Stimulated activated CD8-positive, alpha-beta memory T cell treated with anti-CD3 and anti-CD28 coated beads, Interleukin-2, amount 100 ng/mL, for 1 hour (primary cell): Measurements from ENCODE around the gene CDH4.
"Not testable (repeated sequence)": the region's sequence is repeated elsewhere in the genome, so short reads cannot be mapped to it uniquely, and the experiment has no call there.

Experiments
- DNase-seq, 2 donors: peaks; one replicate each; pipeline ENCODE4 v3.0.0-alpha.2; 2020; ENCODE audit warnings: low read depth in 2 of 2

CDH4 gene

DNA sequence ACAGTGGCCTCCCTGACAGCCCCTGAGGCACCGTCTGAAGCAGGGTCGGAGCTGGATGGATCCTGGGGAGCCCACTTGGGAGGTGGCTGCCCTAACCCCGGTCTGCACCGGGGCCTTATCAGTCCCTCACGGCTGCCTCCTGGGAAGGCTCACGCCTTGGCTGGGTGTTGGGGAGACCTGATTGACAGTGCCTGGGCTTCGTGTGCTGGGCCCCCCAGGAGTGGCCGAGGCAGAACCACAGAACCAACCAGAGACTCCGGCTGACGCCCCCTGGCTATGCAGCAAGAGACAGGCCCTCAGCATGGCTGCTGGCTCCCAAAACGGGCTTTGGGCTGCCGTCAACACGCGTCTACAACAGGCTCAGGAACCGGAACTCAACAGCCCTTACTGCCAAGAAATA is 594.0 kb downstream of the CDH4 start:
- no peak for DNase-seq

GRCh38 chr20:61846741-61847419 is 594.8 kb downstream of the CDH4 start:
- DNase-seq = no peak

- DNase-seq = no peak
Measured at GRCh38 chr20:61847420-61847748, 595.3 kb downstream of the CDH4 start.

GRCh38 chr20:61847986-61848385 is 595.9 kb downstream of the CDH4 start:
- no peak for DNase-seq

DNA sequence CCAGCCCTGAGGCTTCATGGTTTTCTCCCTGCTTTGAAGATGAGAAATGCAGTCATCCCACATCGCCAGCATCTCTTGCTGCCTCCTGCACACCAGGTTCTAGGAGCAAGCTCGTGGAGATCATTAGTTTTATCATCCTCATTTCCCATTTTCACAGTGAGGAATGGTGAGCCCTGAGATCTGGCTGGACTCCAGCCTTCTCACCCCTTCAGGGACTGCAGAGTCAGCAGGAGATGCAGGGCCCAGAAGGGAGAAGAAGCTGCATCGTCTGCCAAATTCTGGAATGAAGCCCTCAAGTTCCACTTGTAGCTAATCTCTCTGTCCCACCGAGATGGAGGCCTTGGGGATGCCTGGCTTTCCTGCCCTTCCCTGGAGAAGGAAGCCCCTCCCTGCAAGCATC is 596.8 kb downstream of the CDH4 start:
- no peak for DNase-seq

- no peak for DNase-seq
Measured at GRCh38 chr20:61849376-61849775, 597.3 kb downstream of the CDH4 start.

DNA sequence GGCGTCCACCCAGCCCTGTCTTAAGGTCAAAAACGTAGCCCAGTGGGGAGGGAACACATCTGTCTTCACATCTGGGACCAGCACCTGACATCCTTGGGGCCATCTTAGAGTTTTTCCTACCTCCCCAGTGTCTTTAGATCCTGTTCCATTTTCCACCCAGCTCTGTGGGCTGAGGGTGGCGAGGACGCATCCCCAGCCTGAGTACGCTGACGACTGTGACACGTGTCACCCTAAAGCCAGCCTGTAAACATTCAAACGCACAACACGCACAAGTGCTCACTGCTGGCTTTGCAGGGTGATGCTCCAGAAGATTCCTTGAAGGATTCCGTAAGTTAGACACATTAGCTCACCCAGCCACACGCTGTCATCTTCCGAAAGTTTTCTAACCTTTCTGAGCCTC is 597.8 kb downstream of the CDH4 start:
- DNase-seq = no peak

- DNase-seq = no peak
Measured at GRCh38 chr20:61850457-61850856, 598.4 kb downstream of the CDH4 start.

DNA sequence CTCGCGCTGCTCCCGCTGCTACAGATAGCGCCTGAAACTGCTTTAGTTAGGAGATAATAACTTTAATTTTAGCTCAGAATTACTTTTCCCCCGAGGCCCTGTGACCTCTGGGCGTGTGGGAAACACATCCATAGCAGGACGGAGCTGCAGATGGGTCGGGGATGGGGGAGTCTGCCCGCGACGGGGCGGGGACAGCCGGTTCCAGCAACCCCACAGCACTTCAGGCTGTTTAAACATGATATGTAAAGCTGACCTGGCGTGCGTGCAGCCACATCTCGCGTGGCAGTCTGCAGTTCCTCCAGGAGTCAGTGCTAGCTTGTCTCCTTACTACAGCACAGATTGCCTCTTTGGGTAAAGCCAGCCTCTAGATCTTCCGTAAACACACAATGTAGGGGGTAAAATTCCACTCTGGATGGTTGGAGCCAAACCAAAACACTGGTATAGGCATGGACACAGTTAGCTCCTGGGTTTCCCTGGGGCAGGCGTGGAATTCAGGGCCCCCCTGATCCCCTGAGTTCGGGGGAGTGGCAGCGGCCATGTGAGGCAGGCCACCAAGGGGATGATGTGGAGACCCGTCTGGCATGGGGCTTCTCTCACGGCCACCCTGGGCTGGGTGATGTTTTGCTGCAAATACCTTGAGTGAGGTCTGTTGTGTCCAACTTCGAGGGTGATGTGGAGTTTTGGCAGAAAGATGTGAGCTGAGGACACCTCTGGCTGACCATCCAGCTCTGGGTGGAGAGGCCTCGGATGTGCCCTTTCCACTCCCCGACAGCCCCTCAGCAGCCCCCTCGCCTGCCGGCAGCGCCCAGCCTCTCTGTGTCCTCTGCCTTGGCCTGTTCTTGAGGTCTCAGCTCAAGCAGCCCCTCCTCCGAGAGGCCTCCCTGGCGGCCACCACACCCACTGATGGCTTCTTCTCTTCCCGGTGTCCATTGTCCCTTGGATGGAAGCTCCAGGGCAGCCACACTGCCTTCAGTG is 599.2 kb downstream of the CDH4 start:
- no peak for DNase-seq

DNA sequence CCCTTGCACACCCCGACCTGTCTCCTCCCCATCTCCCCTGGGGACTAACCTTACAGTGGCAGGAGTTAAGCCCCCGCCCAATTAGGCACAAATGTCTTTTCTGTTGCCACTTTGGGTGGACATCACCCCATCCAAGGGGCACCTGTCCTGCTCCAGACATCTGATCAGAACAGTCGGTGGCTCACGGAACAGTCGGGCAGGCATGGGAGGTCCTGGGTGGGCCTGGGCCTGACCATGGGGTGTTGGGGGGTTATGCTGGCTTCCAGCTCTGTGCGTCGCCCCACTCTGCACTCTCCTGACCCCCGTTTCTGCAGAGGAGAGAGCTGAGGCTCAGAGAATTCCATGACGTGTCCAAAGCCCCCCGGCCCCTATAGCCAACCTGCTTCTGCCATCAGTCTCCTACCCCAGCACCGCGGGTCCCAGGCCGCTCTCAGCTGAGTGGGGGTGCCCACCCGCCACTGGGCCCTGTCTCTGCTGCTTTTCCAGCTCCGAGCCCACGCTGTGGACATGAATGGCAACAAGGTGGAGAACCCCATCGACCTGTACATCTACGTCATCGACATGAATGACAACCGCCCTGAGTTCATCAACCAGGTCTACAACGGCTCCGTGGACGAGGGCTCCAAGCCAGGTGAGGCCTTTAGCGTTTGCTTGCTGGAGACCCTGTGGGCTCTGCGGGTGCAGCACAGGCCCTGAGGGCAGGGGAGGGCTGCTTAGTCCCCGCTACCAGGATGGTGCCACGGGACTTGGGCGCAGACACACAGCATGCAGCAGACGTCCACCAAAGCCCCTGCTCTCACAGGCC is 600.4 kb downstream of the CDH4 start:
- DNase-seq = no peak

DNA sequence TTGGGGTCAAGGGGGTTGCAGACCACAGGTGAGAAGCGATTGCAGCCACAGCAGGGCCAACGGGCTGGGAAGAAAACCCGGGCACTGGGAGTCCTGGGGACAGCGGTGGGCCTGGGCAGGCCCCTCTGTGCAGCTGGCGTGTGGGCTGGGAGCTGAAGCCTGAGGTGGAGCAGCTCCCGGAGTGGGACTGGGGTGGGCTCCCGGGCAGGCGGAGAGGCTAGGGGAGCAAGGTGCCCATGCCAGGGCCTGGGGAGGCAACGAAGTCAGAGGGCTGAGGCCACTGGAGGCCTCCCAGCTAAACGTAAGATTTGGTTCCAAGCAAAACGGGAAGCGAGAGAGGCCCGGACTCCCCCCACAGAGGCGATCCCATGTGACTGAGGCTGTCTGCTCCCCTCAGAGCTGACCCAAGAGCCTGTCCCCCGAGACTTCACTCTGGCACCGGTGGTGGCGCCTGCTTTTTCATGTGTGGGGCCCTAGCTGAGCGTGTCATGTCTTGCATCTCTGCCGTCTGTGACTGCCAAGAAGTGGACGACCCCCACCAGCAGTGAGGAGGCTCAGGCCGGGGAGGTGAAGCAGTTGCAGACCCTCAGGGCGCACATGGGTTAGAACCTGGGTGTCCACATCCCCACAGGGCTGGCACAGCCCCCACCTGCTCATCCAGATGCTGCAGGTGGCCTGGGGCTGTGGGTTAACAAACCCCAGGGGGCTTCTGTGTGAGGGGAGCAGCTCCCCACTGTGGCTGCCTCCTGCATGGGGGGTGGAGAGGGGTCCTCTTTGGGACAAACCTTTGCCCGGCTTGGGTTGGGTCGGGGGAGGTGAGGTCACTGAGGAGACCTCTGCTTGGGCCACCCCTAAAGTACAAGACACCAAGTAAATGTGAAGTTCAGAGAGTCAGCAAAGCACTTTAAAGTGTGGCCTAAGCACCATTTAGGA is 601.3 kb downstream of the CDH4 start:
- DNase-seq = no peak

DNA sequence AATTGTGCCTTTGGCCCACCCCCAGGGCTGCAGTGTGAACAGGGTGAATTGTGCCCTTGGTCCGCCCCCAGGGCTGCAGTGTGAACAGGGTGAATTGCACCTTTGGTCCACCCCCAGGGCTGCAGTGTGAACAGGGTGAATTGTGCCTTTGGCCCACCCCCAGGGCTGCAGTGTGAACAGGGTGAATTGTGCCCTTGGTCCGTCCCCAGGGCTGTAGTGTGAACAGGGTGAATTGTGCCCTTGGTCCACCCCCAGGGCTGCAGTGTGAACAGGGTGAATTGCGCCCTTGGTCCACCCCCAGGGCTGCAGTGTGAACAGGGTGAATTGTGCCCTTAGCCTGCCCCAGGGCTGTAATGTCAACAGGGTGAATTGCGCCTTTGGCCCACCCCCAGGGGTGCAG is 602.5 kb downstream of the CDH4 start:
- DNase-seq = not testable (repeated sequence)

DNA sequence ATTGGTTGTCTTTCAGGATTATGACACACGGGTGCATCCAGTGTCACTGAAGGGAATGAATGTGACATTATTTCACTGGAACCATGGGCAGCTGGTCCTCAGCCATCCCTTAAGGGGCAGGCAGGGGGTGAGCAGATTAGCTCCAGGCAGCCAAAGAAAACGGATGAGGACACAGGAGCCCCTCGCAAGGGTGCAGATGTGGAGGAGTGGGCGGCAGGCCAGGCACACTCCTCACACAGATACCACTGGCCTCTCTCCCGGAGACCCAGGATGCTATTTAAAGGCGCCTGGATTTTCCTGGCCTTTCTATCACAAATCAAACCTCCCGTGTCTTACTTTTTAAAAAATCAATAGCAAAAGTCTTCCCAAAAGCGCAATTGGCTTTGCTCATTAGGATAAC is 603.2 kb downstream of the CDH4 start:
- DNase-seq = no peak

GRCh38 chr20:61856626-61857413 is 604.8 kb downstream of the CDH4 start:
- no peak for DNase-seq

- DNase-seq = no peak
Measured at GRCh38 chr20:61857414-61857775, 605.3 kb downstream of the CDH4 start.

DNA sequence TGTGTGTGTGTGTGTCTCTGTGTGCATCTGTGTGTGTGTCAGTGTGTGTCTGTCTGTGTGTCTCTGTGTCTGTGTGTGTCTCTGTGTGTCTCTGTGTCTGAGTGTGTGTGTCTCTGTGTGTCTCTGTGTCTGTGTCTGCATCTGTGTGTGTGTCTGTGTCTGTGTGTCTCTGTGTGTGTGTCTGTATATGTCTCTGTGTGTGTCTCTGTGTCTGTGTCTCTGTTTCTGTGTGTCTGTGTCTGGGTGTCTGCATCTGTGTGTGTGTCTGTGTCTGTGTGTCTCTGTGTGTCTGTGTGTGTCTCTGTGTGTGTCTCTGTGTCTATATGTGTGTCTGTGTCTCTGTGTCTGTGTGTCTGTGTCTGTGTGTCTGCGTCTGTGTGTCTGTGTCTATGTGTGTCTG is 605.8 kb downstream of the CDH4 start:
- DNase-seq = no peak

DNA sequence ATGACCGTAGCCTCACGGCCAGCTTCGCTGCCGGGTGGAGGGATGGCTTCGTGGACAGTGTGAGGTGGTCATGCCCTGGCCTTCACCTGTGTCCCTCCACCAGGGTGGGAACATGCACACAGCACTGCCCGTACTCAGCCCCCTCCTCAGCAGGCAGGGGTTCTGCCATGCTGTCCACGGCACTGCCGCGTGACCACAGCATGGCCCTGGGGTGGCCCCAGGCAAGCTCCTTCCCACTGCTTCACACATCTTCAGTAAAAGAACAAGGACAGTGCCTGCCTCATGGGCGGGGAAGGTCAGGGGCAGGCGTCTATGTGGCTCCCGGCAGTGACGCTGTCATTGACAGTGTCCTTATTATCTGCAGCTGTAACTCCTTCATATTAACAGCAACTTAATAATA is 607.7 kb downstream of the CDH4 start:
- DNase-seq = no peak

GRCh38 chr20:61860260-61860987 is 608.4 kb downstream of the CDH4 start:
- DNase-seq = no peak

GRCh38 chr20:61861054-61861841 is 609.2 kb downstream of the CDH4 start:
- no peak for DNase-seq
